OCI-LY1 (cell line): ENCODE measurements around the gene WDR70.

ENCODE experiments used
- H2AFZ ChIP-seq: fragments of 200-600 bp; sonication (generic), shearing (Covaris generic); 2 replicates; pipeline ENCODE4 v1.6.0; 2014; ENCODE audit warnings: antibody characterized with exemption, mild to moderate bottlenecking, low read length
- H3F3A ChIP-seq: fragments of 200-600 bp; sonication (generic), shearing (Covaris generic); 2 replicates; pipeline ENCODE4 v1.6.0; 2014; ENCODE audit warnings: mild to moderate bottlenecking, antibody characterized with exemption, low read length, moderate library complexity; ENCODE audit not compliant: insufficient read depth
- H3K27ac ChIP-seq: fragments of 200-600 bp; sonication (generic); 2 replicates; pipeline ENCODE4 v1.5.1; 2014; ENCODE audit warnings: low read length, mixed run types, mild to moderate bottlenecking, low read depth; ENCODE audit not compliant: poor library complexity, severe bottlenecking
- H3K27me3 ChIP-seq: fragments of 200-600 bp; sonication (generic); 2 replicates; pipeline ENCODE4 v1.6.0; 2014; ENCODE audit warnings: antibody characterized with exemption, mild to moderate bottlenecking, low read length, moderate library complexity; ENCODE audit not compliant: insufficient read depth
- H3K36me3 ChIP-seq: fragments of 200-600 bp; sonication (generic); 2 replicates; pipeline ENCODE4 v1.6.1; 2014; ENCODE audit warnings: mild to moderate bottlenecking, antibody characterized with exemption, low read length, moderate library complexity, mixed read lengths; ENCODE audit not compliant: insufficient read depth
- H3K4me1 ChIP-seq: fragments of 200-600 bp; sonication (generic); 2 replicates; pipeline ENCODE4 v1.5.1; 2014; ENCODE audit warnings: mild to moderate bottlenecking, low read length, moderate library complexity; ENCODE audit not compliant: insufficient read depth, severe bottlenecking
- H3K4me2 ChIP-seq: fragments of 200-600 bp; sonication (generic), shearing (Covaris generic); 2 replicates; pipeline ENCODE4 v1.6.1; 2014; ENCODE audit warnings: low read length
- H3K4me3 ChIP-seq: fragments of 200-600 bp; sonication (generic); 2 replicates; pipeline ENCODE4 v1.5.1; 2014; ENCODE audit warnings: low read length, low read depth, mild to moderate bottlenecking, mixed read lengths; ENCODE audit not compliant: poor library complexity, severe bottlenecking
- H3K79me2 ChIP-seq: fragments of 200-600 bp; shearing (Covaris generic); 2 replicates; pipeline ENCODE4 v1.6.1; 2016; ENCODE audit warnings: mixed run types, low read length, mixed read lengths; ENCODE audit not compliant: insufficient read depth
- H3K9ac ChIP-seq: fragments of 200-600 bp; sonication (generic), shearing (Covaris generic); 2 replicates; pipeline ENCODE4 v1.6.1; 2014; ENCODE audit warnings: mild to moderate bottlenecking, low read length, mixed read lengths
- H3K9me2 ChIP-seq: fragments of 200-600 bp; sonication (generic), shearing (Covaris generic); 2 replicates; pipeline ENCODE4 v1.6.1; 2014; ENCODE audit warnings: low read depth, mild to moderate bottlenecking, low read length, mixed read lengths
- H3K9me3 ChIP-seq: fragments of 200-600 bp; shearing (Covaris generic); 2 replicates; pipeline ENCODE4 v1.6.1; 2014; ENCODE audit warnings: low read length, mixed read lengths
- H4K20me1 ChIP-seq: fragments of 200-600 bp; sonication (generic), shearing (Covaris generic); 2 replicates; pipeline ENCODE4 v1.6.0; 2016; ENCODE audit warnings: mild to moderate bottlenecking, low read length; ENCODE audit not compliant: insufficient read depth
- CTCF ChIP-seq: fragments of 200-600 bp; sonication (generic), shearing (Covaris generic); IDR thresholded peaks from 2 replicates; pipeline ENCODE4 v1.5.1; 2017; ENCODE audit warnings: mild to moderate bottlenecking, antibody characterized with exemption, low read length, moderate library complexity, mixed read lengths
- EZH2 ChIP-seq: fragments of 200-600 bp; sonication (generic), shearing (Covaris generic); IDR thresholded peaks from 2 replicates; pipeline ENCODE4 v1.8.0; 2017; ENCODE audit warnings: borderline replicate concordance, mixed run types, mild to moderate bottlenecking, antibody characterized with exemption, low read length, moderate library complexity, mixed read lengths

WDR70 gene

GRCh38 chr5:37570597-37570996 is 191.5 kb downstream of the WDR70 start:
- Histone ChIP-seq H4K20me1 (no peaks in the 10 kb centered on the region), H3K4me2 (no peak overlapping the region), H3K9me2 (no peaks in the 10 kb centered on the region), H3K9me3 (no peaks in the 10 kb centered on the region), H3K9ac (no peak overlapping the region), H3K27ac (no peak overlapping the region), H3F3A (no peaks in the 10 kb centered on the region), H3K4me1 (no peaks in the 10 kb centered on the region), H3K36me3 (no peaks in the 10 kb centered on the region), H3K79me2 (no peaks in the 10 kb centered on the region), H2AFZ (no peak overlapping the region), H3K4me3 (no peak overlapping the region), H3K27me3 (no peaks in the 10 kb centered on the region)
- TF ChIP-seq EZH2 (no peak), CTCF (no peak)

- H3K4me1 ChIP-seq, result no peaks in the 10 kb centered on the region
- no peaks in the 10 kb centered on the region for H3K36me3 ChIP-seq
- H3K9me2 ChIP-seq, result no peaks in the 10 kb centered on the region
- no peak overlapping the region for H3K9ac ChIP-seq
- H3K79me2 ChIP-seq, result no peaks in the 10 kb centered on the region
- H3K27me3 ChIP-seq, result no peaks in the 10 kb centered on the region
- no peak overlapping the region for H3K4me2 ChIP-seq
- H2AFZ ChIP-seq, result no peak overlapping the region
- H3K4me3 ChIP-seq, result no peak overlapping the region
- no peak overlapping the region for H3K27ac ChIP-seq
- H3K9me3 ChIP-seq, result no peaks in the 10 kb centered on the region
- H3F3A ChIP-seq, result no peaks in the 10 kb centered on the region
- no peak for TF ChIP-seq CTCF
- TF ChIP-seq EZH2, result no peak
- H4K20me1 ChIP-seq, result no peaks in the 10 kb centered on the region
Measured at GRCh38 chr5:37571985-37572384, 192.9 kb downstream of the WDR70 start.

GRCh38 chr5:37575541-37576489 is 196.7 kb downstream of the WDR70 start:
- H4K20me1 ChIP-seq, result no peaks in the 10 kb centered on the region
- H3K79me2 ChIP-seq, result no peaks in the 10 kb centered on the region
- H3K4me3 ChIP-seq, result no peak overlapping the region
- no peak overlapping the region for H3K9ac ChIP-seq
- no peaks in the 10 kb centered on the region for H3K27me3 ChIP-seq
- no peaks in the 10 kb centered on the region for H3K4me1 ChIP-seq
- H3K36me3 ChIP-seq, result no peaks in the 10 kb centered on the region
- H3K27ac ChIP-seq, result no peak overlapping the region
- no peaks in the 10 kb centered on the region for H3F3A ChIP-seq
- H3K9me3 ChIP-seq, result no peaks in the 10 kb centered on the region
- TF ChIP-seq CTCF (no peak), EZH2 (no peak)
- no peak overlapping the region for H3K4me2 ChIP-seq
- no peak overlapping the region for H2AFZ ChIP-seq
- H3K9me2 ChIP-seq, result no peaks in the 10 kb centered on the region
